Measurements from ENCODE around the gene CELF2. TPM values are rescaled to one million over a fixed set of nuclear protein-coding genes. Genes with fewer than 3 reads are reported as not detected.
A peak's percentile ranks its signal among the peaks of the same experiment; 100 is the strongest.
"Not testable (repeated sequence)": the region's sequence is repeated elsewhere in the genome, so short reads cannot be mapped to it uniquely, and the experiment has no call there.

The CELF2 gene
- total RNA-seq, 1 experiment from 2014 or later = 0.27 TPM

GRCh38 chr10:11345224-11346054 is 327.8 kb downstream of the CELF2 start:
- CTCF ChIA-PET = interaction anchor here (1.0 kb wide), 1 partner anchor 10 kb away, joined by 4 read pairs; no protein-coding TSS in a partner anchor

GRCh38 chr10:11347580-11347979 is 329.9 kb downstream of the CELF2 start:
- peaks cover 17% of the 10 kb centered on the region for H3K9me3 Mint-ChIP-seq (ENCODE audit: unreplicated experiment)
- BruUV-seq (replicated peaks); DNase-seq; H3K27ac Mint-ChIP-seq (ENCODE audit: unreplicated experiment); H3K4me3 ChIP-seq (ENCODE audit: low read depth, low read length); H3K36me3 Mint-ChIP-seq (ENCODE audit: insufficient read depth, unreplicated experiment); H3K4me3 Mint-ChIP-seq (ENCODE audit: unreplicated experiment); H3K36me3 ChIP-seq (ENCODE audit: control insufficient read depth, insufficient read depth, low read length); H3K27me3 ChIP-seq (replicated peaks; ENCODE audit: control insufficient read depth, insufficient read depth, low read length); POLR2A ChIA-PET; intact Hi-C loops (cut with micrococcal nuclease; ENCODE audit: unreplicated experiment); H3K4me1 ChIP-seq; H3K27me3 Mint-ChIP-seq (ENCODE audit: insufficient read depth, unreplicated experiment); H3K4me1 Mint-ChIP-seq (ENCODE audit: low read depth, unreplicated experiment); CTCF ChIA-PET: not testable (repeated sequence)
- H3K9me3 ChIP-seq = peaks cover 12% of the 10 kb centered on the region; the same call in 1 of the 2 replicates

More at GRCh38 chr10:11345224-11346054, 327.8 kb downstream of the CELF2 start:
- H3K4me3 Mint-ChIP-seq (ENCODE audit: unreplicated experiment) = no peak overlapping the region
- H3K4me3 ChIP-seq (ENCODE audit: low read depth, low read length) = no peak overlapping the region
- POLR2A ChIA-PET = no interaction called here
- H3K27ac Mint-ChIP-seq (ENCODE audit: unreplicated experiment) = no peak overlapping the region
- H3K9me3 ChIP-seq = peaks cover 12% of the 10 kb centered on the region; the same call in 1 of the 2 replicates
- H3K4me1 Mint-ChIP-seq (ENCODE audit: low read depth, unreplicated experiment) = peaks cover 6% of the 10 kb centered on the region
- DNase-seq = peak in 1 of 2 experiments; percentile 64
- no peaks in the 10 kb centered on the region for H3K4me1 ChIP-seq
- peak in 1 of 2 experiments; percentile 24 for TF ChIP-seq CTCF (IDR thresholded peaks at IDR 0.05; ENCODE audit: insufficient read depth in 1 of 2, low read depth in 1 of 2, low read length in 1 of 2, severe bottlenecking in 1 of 2, unreplicated experiment in 1 of 2)
- H3K9me3 Mint-ChIP-seq (ENCODE audit: unreplicated experiment) = peaks cover 17% of the 10 kb centered on the region
- no peaks in the 10 kb centered on the region for H3K27me3 Mint-ChIP-seq (ENCODE audit: insufficient read depth, unreplicated experiment)
- BruUV-seq (replicated peaks) = no TSS peak
- intact Hi-C loops (cut with micrococcal nuclease; ENCODE audit: unreplicated experiment) = no loop called here
- no peaks in the 10 kb centered on the region for H3K36me3 ChIP-seq (ENCODE audit: control insufficient read depth, insufficient read depth, low read length)
- no peaks in the 10 kb centered on the region for H3K36me3 Mint-ChIP-seq (ENCODE audit: insufficient read depth, unreplicated experiment)
- no peaks in the 10 kb centered on the region for H3K27me3 ChIP-seq (replicated peaks; ENCODE audit: control insufficient read depth, insufficient read depth, low read length)

- no peak for TF ChIP-seq CTCF (IDR thresholded peaks at IDR 0.05; ENCODE audit: insufficient read depth in 1 of 2, low read depth in 1 of 2, low read length in 1 of 2, severe bottlenecking in 1 of 2, unreplicated experiment in 1 of 2)
- ChIA-PET POLR2A (no interaction called here), CTCF (no interaction called here)
- Mint-ChIP-seq H3K27me3 (ENCODE audit: insufficient read depth, unreplicated experiment) (no peaks in the 10 kb centered on the region), H3K9me3 (ENCODE audit: unreplicated experiment) (peaks cover 17% of the 10 kb centered on the region), H3K27ac (ENCODE audit: unreplicated experiment) (no peak overlapping the region), H3K4me1 (ENCODE audit: low read depth, unreplicated experiment) (no peaks in the 10 kb centered on the region), H3K4me3 (ENCODE audit: unreplicated experiment) (no peak overlapping the region), H3K36me3 (ENCODE audit: insufficient read depth, unreplicated experiment) (no peaks in the 10 kb centered on the region)
- Histone ChIP-seq H3K36me3 (ENCODE audit: control insufficient read depth, insufficient read depth, low read length) (no peaks in the 10 kb centered on the region), H3K27me3 (replicated peaks; ENCODE audit: control insufficient read depth, insufficient read depth, low read length) (no peaks in the 10 kb centered on the region), H3K4me1 (no peaks in the 10 kb centered on the region), H3K9me3 (peaks cover 12% of the 10 kb centered on the region; the same call in 1 of the 2 replicates), H3K4me3 (ENCODE audit: low read depth, low read length) (no peak overlapping the region)
- intact Hi-C loops (cut with micrococcal nuclease; ENCODE audit: unreplicated experiment) = no loop called here
- peak in 1 of 2 experiments; percentile 20 for DNase-seq
- no TSS peak for BruUV-seq (replicated peaks)
Observed at GRCh38 chr10:11351801-11352200, 334.1 kb downstream of the CELF2 start.
